HL-60 (cell line): ENCODE results near the gene VPS13A.

Source experiments
- DNase-seq, 2 experiments: peaks; one replicate each; pipeline ENCODE4 v3.0.0-alpha.2; 2010 to 2020; ENCODE audit warnings: low read depth in 1 of 2, low spot score in 1 of 2
- H3K27ac ChIP-seq: fragments of 250-450 bp; sonication (Bioruptor Pico); replicated peaks from 2 replicates; pipeline ENCODE4 v1.5.1; 2020; ENCODE audit warnings: mild to moderate bottlenecking, moderate library complexity
- H3K27me3 ChIP-seq: fragments of 250-450 bp; sonication (Bioruptor Pico); 2 replicates; pipeline ENCODE4 v1.5.1; 2021; ENCODE audit warnings: mild to moderate bottlenecking, moderate library complexity; ENCODE audit not compliant: insufficient read depth, poor library complexity, severe bottlenecking
- H3K4me3 ChIP-seq: replicated peaks from 2 replicates; pipeline ENCODE4 v1.5.1; 2011; ENCODE audit warnings: mild to moderate bottlenecking, control low read depth, low read length; ENCODE audit not compliant: insufficient read depth
- GABPA ChIP-seq: IDR thresholded peaks from 2 replicates; pipeline ENCODE4 v1.6.1; 2012; ENCODE audit warnings: low read depth
- POLR2AphosphoS5 ChIP-seq: IDR thresholded peaks from 2 replicates; pipeline ENCODE4 v1.6.1; 2012; ENCODE audit warnings: low read depth
- SPI1 ChIP-seq: IDR thresholded peaks from 2 replicates; pipeline ENCODE4 v1.6.1; 2012; ENCODE audit warnings: low read depth, mild to moderate bottlenecking, borderline replicate concordance
- TF ChIP-seq, protein P1 (sequence below): IDR thresholded peaks from one replicate; pipeline ENCODE4 v1.5.1; 2011; ENCODE audit warnings: low read length, control low read depth, inconsistent platforms; ENCODE audit not compliant: insufficient read depth
- TF ChIP-seq, protein P2 (sequence below): IDR thresholded peaks from 2 replicates; pipeline ENCODE4 v1.6.1; 2012; ENCODE audit warnings: low read depth; ENCODE audit not compliant: insufficient replicate concordance

VPS13A gene

DNA sequence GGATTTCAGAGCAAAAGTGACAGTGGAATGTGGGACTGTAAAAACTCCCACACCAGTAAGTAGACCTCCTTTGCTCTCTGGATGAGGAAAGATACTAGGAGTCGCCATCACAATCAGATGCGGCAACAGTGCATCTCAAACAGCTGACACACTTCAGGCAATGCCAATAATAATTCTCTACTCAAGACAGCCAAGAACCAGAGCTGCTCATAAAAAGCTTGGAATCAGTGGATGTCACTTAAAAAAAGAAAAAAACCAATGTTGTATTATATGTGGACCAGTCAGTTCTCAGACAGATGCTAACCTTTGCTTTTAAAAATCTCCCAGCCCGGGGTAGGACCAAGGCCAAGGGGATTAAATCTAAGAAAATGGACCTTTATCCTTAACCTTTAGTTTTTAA, 285.8 kb downstream of the VPS13A start:
- no peak for DNase-seq
- Histone ChIP-seq H3K27me3 (no peaks in the 10 kb centered on the region), H3K4me3 (no peak overlapping the region), H3K27ac (no peak overlapping the region)
- TF ChIP-seq, protein P1, sequence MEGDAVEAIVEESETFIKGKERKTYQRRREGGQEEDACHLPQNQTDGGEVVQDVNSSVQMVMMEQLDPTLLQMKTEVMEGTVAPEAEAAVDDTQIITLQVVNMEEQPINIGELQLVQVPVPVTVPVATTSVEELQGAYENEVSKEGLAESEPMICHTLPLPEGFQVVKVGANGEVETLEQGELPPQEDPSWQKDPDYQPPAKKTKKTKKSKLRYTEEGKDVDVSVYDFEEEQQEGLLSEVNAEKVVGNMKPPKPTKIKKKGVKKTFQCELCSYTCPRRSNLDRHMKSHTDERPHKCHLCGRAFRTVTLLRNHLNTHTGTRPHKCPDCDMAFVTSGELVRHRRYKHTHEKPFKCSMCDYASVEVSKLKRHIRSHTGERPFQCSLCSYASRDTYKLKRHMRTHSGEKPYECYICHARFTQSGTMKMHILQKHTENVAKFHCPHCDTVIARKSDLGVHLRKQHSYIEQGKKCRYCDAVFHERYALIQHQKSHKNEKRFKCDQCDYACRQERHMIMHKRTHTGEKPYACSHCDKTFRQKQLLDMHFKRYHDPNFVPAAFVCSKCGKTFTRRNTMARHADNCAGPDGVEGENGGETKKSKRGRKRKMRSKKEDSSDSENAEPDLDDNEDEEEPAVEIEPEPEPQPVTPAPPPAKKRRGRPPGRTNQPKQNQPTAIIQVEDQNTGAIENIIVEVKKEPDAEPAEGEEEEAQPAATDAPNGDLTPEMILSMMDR, result no peak
- TF ChIP-seq, protein P2, sequence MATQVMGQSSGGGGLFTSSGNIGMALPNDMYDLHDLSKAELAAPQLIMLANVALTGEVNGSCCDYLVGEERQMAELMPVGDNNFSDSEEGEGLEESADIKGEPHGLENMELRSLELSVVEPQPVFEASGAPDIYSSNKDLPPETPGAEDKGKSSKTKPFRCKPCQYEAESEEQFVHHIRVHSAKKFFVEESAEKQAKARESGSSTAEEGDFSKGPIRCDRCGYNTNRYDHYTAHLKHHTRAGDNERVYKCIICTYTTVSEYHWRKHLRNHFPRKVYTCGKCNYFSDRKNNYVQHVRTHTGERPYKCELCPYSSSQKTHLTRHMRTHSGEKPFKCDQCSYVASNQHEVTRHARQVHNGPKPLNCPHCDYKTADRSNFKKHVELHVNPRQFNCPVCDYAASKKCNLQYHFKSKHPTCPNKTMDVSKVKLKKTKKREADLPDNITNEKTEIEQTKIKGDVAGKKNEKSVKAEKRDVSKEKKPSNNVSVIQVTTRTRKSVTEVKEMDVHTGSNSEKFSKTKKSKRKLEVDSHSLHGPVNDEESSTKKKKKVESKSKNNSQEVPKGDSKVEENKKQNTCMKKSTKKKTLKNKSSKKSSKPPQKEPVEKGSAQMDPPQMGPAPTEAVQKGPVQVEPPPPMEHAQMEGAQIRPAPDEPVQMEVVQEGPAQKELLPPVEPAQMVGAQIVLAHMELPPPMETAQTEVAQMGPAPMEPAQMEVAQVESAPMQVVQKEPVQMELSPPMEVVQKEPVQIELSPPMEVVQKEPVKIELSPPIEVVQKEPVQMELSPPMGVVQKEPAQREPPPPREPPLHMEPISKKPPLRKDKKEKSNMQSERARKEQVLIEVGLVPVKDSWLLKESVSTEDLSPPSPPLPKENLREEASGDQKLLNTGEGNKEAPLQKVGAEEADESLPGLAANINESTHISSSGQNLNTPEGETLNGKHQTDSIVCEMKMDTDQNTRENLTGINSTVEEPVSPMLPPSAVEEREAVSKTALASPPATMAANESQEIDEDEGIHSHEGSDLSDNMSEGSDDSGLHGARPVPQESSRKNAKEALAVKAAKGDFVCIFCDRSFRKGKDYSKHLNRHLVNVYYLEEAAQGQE, result no peak

GRCh38 chr9:77464661-77465060, 287.3 kb downstream of the VPS13A start:
- no peak for DNase-seq
- TF ChIP-seq SPI1, result no peak
- no peak for TF ChIP-seq POLR2AphosphoS5
- TF ChIP-seq, protein P2, result no peak
- TF ChIP-seq, protein P1, result no peak
- no peak for TF ChIP-seq GABPA
- Histone ChIP-seq H3K27me3 (no peaks in the 10 kb centered on the region), H3K27ac (no peak overlapping the region), H3K4me3 (no peak overlapping the region)

DNA sequence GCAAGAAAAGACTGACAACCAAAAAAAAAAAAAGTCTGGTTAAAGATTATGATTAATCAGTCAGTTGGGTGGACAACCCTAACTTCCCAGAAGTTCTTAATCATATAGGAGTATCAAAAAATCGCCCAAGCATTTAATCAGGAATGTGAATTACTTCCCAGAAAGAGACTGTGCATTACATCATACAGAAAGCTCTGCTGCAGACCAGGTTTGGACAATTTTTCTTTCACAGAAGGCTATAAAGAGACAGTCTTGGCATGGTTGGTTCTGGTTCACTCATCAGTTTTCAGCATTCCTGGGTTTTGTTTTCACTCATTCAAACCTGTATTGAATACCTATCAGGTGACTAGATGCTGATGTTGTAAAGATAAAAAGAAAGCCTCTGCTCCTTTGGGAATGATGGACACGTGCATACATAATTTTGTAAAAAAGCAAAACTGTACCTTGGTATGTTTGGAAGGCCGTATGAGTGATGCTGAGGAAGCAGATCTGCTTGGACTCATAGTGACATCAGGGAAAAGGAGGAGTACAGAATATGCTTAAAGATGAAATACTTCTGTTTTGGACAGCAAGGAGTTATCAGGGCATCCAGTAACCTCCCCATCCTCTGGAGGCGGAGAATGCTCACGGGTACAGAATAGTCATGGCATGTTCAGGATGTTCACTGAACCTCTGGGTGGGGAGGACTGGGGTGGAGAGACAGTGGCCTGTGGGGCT, 292.3 kb downstream of the VPS13A start:
- Histone ChIP-seq H3K4me3 (no peak overlapping the region), H3K27ac (no peak overlapping the region), H3K27me3 (no peaks in the 10 kb centered on the region)
- no peak for DNase-seq
- TF ChIP-seq, protein P2, result no peak
- no peak for TF ChIP-seq SPI1
- TF ChIP-seq, protein P1, result no peak
- TF ChIP-seq GABPA, result no peak
- TF ChIP-seq POLR2AphosphoS5, result no peak
